ENCODE data around the gene KLK4.

KLK4 gene, protein sequence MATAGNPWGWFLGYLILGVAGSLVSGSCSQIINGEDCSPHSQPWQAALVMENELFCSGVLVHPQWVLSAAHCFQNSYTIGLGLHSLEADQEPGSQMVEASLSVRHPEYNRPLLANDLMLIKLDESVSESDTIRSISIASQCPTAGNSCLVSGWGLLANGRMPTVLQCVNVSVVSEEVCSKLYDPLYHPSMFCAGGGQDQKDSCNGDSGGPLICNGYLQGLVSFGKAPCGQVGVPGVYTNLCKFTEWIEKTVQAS

GRCh38 chr19:50911206-50912101 lies at the start of gene KLK4:
TSS of gene KLK4 (minus strand) at chr19:50911395. CDS start at chr19:50910738, 657 bp downstream.
- no peak for DNase-seq (ENCODE audit: low read depth)

- no peak for DNase-seq (ENCODE audit: low read depth)
These were observed 48.7 kb upstream of the KLK4 start for GRCh38 chr19:50959731-50960500.

- DNase-seq (ENCODE audit: low read depth), result no peak
These were observed 46.4 kb upstream of the KLK4 start for GRCh38 chr19:50957587-50957986.

DNA sequence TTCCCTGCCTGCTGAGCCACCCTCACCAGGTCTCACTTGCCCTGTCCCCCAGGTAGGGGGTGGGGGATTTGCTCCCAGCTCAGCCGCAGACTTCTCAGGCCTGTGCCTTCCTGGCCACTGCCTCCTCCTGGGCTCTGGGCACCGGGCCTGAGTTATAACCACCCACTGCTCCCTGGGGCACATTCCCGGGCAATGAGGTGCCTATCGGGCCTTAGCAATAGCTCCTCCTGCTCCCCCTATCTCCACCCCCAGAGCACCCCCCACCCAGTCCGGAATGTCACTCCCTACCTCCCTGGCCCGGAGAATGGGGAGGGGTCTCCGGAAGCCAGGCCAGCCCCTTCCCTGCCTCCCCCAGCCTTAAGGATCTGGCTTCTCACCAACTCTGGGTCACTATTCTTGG lies 41.7 kb upstream of the KLK4 start, which contains the start of gene KLK5:
Gene KLK5 (minus strand): TSS at position 129 of the 400 bp plus-strand sequence. CDS start 381 bp downstream, outside the sequence.
- DNase-seq (ENCODE audit: low read depth), result no peak

DNA sequence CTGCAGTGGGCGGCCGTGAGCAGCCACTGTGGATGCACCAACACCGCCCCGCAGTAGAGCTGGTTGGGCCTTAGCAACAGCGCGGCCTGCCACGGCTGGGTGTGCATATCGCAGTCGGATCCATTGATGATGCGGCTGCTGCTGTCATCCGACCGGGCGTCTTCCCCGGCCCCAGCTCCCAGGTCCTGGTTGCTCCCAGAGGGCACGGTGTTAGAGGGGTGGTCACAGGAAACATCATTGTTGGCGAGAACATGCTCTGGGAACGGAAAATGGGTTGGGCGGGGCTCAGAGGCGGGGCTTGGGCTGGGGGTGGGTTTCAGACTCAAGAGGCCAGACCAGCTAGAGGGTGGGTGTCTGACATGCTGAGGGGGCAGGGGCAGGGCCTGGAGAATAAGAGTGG lies 38.7 kb upstream of the KLK4 start:
- DNase-seq (ENCODE audit: low read depth), result no peak

DNA sequence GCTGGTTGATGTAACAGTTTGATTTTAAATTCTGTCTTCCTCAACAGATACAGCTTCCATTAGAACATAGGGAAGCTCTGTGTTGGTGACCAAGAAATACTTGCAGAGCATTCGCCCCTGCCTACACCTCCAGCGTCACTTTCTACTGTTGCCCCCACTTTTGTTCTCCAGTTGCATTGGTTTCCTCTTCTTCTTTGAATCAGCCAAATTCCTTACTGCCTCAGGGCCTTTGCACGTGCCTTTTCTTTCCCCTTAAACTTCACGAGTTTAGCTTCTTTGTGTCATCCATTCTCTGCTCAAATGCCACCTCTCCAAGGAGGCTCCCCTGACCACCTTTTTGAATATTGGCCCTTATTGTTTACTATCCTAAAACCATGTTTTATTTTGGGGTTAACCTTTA lies 35.9 kb upstream of the KLK4 start:
- DNase-seq (ENCODE audit: low read depth), result no peak

DNA sequence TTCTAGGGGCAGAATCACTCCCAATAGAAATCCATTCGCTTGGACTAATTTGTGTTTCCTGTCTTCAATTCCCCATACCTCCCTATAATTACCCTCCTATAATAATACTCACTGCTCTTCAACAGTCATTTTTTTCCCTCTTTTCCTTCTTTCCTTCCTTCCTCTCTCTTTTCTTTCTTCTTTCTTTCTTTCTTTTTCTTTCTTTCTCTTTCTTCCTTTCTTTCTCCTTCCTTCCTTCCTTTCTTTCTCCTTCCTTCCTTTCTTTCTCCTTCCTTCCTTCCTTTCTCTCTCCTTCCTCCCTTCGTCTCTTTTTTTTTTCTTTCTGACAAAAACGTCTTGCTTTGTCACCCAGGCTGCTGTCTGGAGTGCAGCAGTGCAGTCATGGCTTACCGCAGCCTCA lies 33.6 kb upstream of the KLK4 start:
- no peak for DNase-seq (ENCODE audit: low read depth)

- no peak for DNase-seq (ENCODE audit: low read depth)
These were observed 32.1 kb upstream of the KLK4 start for GRCh38 chr19:50943074-50943828.

DNA sequence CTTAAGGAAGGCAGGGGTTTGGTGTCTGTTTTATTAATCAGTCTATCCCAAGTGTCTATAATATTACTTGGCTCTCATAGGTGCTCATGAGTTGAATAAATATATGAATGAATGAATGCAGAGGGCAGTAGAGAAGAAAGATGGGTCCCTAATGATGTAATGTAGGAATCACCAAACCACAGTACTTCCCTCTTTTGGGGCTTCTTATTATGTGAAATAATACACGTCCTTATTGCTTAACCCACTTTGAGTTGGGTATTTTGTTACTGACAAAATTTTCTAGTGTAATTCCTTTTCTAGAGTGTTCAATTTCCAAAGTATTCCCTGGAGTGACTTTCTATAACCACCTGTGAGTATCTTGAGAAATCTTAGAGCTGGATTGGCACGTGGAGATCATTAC lies 28.4 kb upstream of the KLK4 start:
- DNase-seq (ENCODE audit: low read depth), result no peak

DNA sequence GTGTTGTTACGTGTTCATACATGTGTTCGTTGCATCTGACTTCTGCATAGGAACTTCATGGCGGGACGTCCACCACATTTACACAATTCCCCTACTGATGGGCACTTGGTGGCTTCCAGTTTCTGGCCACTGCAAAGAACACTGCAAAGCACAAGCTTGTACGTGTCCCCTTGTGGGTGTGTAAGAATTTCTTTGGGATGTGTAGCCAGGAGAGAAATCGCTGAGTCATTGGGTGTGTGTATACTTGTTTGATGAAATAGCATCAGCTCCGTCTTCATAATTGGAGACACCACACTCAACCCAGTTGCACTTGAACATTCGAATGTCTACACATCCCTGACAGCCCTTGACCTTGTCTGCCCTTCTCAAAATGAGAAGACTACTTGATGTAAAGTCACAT lies 22.4 kb upstream of the KLK4 start:
- no peak for DNase-seq (ENCODE audit: low read depth)

DNA sequence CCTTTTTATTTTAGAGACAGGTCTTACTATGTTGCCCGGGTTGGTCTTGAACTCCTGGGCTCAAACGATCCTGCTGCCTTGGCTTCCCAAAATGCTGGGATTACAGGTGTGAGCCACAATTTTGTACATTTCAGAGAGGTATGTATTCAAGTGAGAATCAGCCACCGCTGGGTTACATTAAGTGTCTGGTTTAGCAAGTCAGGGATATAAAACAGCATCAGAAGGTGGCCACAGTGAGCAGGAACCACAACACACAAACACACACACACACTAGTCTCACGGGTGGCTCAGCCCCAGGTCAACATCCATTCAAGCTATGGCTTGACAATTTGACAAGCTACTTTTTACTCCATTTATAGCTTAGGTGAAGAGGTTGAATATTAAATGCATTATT lies 21.5 kb upstream of the KLK4 start:
- no peak for DNase-seq (ENCODE audit: low read depth)

DNA sequence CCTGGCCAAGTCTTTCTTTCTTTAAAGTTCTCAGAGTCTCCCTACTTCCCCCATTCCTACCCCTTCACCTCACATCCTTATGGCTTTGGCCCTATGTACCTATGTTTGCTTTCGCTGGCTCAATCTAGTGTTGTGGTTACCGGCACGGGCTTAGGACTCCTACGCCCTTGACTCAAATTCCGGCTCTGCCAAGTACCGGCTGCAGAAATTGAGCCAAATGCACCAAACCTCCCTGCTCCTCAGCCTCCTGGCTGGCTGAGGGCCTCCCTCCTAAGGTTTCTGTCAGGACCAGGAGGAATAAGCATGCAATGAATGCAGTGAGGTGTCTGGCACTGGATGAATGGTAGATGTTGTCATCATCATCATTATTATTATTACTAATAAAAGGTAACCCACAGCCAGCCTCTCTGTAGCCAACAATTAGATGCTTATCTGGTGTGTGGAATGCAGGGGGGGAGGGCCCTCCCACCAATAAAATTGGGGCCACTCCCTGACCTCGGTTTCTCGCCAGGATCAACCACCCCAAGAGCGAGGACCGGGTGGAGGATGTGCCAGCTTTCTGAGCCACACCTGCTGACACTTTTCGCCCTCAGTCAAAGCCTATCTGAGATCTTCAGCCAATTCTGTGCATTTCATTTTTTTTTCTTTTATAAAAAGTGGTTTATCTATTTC lies 21.0 kb upstream of the KLK4 start:
- no peak for DNase-seq (ENCODE audit: low read depth)

DNA sequence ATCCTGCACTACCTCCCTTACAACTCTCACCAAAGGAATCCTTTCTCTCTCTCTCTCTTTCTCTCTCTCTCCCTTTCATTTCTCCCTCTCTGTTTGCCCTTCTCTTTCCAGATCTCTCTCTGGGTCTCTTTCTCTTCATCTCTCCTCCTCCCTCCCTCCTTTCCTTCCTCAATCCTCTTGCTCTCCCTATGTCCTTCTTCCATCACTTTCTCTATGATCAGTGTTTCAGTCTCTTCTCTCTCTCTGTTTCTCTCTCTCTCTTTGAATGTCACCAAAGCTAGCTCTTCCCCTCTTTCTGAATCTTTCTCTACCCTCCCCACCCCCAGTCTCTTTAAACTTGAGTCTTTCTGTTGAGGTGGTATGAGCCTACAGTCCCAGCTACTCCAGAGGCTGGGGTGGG lies 19.8 kb upstream of the KLK4 start:
- no peak for DNase-seq (ENCODE audit: low read depth)

DNA sequence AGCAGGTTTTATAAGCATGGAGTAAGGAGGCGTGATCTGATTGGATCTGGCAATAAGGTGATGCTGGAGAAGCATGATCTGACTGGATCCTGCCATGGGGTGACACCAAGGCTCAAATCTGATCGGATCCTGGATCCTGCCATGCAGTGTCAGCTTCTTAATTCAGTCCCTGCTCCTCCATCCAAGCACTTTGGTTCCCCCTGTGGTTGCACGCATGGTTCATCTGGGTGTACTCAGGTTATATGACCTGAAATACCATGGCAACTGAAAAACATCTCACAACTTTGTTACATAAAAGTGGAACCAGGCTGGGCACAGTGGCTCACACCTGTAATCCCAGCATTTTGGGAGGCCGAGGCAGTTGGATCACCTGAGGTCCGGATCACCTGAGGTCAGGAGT lies 17.6 kb upstream of the KLK4 start:
- DNase-seq (ENCODE audit: low read depth), result no peak

DNA sequence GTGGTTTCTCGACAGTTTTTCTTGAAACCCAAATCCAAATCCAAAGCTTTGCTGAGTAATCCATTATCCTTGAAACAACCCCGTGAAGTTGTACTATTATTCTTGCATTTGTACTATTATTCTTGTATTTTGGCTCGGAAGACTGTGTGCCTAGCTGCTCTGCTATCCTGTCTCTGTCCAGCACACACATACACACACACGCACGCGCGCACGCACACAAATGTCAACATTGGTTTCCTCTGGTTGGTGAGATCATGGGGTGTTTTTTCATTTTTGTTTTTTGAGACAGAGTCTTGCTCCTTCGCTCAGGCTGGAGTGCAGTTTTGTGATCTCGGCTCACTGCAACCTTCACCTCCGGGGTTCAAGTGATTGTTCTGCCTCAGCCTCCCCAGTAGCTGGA lies 14.9 kb upstream of the KLK4 start:
- DNase-seq (ENCODE audit: low read depth), result no peak

- no peak for DNase-seq (ENCODE audit: low read depth)
These were observed 14.5 kb upstream of the KLK4 start for GRCh38 chr19:50925734-50926133.

DNA sequence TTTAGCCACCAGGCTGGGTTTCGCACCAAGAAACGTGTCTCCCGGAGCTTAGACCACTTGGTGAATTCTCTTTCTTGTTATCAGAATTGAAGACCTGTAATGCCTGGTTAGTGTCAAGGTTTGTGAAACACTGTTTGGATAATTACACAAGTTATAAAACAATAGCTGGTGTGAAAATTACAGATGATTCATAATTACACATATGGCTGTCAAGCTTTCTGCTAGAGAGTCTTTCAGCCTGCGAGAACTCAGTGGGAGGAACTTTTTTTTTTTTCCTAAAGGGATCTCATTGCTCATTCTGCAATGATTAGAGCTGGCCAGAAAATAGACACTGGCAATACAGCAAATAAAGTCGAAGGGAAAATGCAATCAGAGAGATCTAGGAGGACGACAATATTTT lies 13.4 kb upstream of the KLK4 start:
- DNase-seq (ENCODE audit: low read depth), result no peak

DNA sequence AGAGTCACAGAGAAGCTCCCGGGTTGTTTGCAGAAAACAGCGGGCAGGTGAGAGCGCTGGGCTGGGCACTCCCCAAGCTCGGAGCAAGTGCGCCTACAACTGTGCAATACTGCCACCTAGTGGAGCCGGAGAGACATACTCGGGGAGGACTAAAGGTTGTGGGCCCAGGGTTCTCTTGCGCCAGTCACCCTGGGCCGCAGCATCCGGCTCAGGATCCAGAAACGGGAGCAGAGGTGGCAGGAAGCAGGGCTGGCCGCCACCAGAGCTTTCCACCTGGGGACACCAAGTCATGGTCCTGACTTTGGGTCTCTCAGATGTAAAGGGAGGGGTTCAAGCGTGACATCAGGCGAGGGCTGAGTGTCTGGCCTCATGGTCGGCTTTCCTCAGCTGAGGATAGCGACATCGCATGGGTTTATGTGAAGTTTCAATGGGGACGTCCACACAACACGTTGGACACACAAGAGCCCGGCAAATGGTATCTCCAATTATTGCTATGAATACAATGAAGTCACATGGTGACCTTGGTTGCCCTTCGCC lies 11.2 kb upstream of the KLK4 start:
- DNase-seq (ENCODE audit: low read depth), result peak; percentile 44

DNA sequence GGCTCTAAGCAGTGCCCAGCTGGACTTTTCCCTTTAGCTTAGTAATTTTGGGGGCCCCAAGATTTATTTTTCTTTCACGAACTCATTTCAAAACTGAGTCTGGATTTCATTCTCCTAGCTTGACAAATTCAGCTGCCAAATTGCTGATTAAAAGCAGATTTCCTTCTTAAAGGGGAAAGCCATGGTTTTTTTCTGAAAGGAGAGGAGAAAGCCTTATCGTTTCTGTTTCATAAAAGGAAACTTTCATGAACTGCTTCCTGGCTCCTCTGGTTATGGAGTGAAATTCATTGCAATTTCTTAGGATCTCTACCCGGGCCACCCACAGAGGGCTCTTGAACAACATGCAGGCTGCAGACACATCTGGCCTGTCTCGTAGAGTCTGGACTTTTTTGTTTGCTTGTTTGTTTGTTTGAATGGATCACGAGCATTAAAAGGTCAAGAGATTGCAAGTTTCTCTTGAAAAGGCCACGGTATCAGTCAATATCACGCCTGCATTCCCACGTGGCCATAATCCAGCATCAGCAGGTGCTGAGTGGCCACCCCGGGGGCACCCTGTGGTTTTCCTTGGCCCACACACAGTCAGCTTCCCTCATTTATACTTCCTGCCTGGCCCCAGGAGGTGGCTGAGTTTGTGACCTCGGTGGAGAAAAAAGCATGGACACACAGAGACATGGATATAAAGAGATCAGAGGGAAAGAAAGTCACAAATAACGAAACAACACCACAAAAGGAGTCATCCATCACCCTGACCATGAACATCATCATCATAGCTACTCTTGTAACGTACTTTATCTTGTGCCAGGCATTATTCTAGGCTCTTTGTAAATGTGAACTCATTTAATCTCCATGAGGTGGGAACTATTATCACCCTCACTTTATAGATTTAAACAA lies 10.5 kb upstream of the KLK4 start:
- no peak for DNase-seq (ENCODE audit: low read depth)

- no peak for DNase-seq (ENCODE audit: low read depth)
These were observed 4.9 kb upstream of the KLK4 start for GRCh38 chr19:50916069-50916468.
